Measurements from ENCODE around the gene ZNF112. TPM values are rescaled to one million over a fixed set of nuclear protein-coding genes. Genes with fewer than 3 reads are reported as not detected.
A peak's percentile ranks its signal among the peaks of the same experiment; 100 is the strongest.
"Not testable (repeated sequence)": the region's sequence is repeated elsewhere in the genome, so short reads cannot be mapped to it uniquely, and the experiment has no call there.

Gene ZNF112
- total RNA-seq (10 to 100 TPM in 1 of 7 donors, 1 to 10 TPM in 6; 4.6 to 13.0 (median 9.3) TPM), polyA plus RNA-seq (1 to 10 TPM; 3.5 to 4.2 TPM)
- long read RNA-seq, donor 1, partial matches to known transcripts, result 0 of 3 reads
- long read RNA-seq, donor 1, other reads (novel, unspliced or antisense), result 0 of 3 reads
- long read RNA-seq, donor 2, partial matches to known transcripts, result 0 of 2 reads
- long read RNA-seq, donor 2, other reads (novel, unspliced or antisense), result 0 of 2 reads
- long read RNA-seq, donor 3, partial matches to known transcripts, result 2 of 9 reads
- long read RNA-seq, donor 3, other reads (novel, unspliced or antisense), result 0 of 9 reads

DNA sequence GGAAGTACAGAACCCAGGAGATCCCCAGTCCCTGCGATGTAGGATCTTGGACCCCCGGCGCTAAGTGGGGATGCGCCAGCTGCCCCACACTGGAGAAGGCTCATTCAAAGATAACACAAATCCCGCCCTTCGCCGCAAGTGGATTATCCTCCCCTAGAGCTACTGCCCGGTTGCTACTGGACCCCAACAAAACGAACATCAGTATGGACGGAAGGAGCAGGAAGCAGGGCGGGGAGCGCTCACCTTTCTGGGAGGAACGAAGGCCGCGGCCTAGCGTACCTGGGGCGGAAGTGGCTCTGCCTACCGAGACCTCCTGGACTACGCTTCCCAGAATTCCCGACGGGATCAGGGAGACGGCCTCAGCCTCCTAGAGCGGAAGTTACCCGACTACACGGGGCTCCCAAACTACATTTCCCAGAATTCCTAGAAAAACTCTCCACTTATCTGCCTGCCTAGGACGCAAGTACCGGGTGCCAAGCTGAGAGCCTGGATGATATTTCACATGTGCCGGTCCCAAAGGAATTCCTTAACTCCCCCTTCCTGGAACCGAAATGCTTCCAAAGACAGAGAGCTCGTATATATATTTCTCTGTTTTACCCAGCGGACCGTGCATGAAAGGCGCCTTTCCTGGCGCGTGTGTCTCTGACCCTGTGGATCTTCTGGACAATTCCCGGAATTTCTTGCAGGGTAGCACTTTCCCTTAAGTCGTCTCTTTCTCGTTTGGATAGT, at the start of gene ZNF112:
ZNF112 (minus strand) TSS at position 298 of the 729 bp plus-strand sequence. CDS start 16,141 bp downstream, outside the sequence.
- TF ChIP-seq POLR2A (IDR thresholded peaks at IDR 0.05) (peak; percentile 27), EP300 (IDR thresholded peaks at IDR 0.05) (no peak)
- Histone ChIP-seq H3K4me3 (peak within 1 kb of the TSS; percentile 57), H3K4me1 (ENCODE audit: insufficient read depth) (peaks cover 3% of the 10 kb centered on the region), H3K36me3 (no peaks in the 10 kb centered on the region), H3K9me3 (no peaks in the 10 kb centered on the region), H3K27me3 (no peaks in the 10 kb centered on the region), H3K27ac (peak within 1 kb of the TSS in 1 of 2 donors; percentile 32)
- WGBS, 3 donors, result 1% methylated on average over 38 of the region's 38 CpGs
- peak; percentile 83 to 87 (median 84) for DNase-seq
- intact Hi-C loops (cut with DNase I), result no loop called here

DNA sequence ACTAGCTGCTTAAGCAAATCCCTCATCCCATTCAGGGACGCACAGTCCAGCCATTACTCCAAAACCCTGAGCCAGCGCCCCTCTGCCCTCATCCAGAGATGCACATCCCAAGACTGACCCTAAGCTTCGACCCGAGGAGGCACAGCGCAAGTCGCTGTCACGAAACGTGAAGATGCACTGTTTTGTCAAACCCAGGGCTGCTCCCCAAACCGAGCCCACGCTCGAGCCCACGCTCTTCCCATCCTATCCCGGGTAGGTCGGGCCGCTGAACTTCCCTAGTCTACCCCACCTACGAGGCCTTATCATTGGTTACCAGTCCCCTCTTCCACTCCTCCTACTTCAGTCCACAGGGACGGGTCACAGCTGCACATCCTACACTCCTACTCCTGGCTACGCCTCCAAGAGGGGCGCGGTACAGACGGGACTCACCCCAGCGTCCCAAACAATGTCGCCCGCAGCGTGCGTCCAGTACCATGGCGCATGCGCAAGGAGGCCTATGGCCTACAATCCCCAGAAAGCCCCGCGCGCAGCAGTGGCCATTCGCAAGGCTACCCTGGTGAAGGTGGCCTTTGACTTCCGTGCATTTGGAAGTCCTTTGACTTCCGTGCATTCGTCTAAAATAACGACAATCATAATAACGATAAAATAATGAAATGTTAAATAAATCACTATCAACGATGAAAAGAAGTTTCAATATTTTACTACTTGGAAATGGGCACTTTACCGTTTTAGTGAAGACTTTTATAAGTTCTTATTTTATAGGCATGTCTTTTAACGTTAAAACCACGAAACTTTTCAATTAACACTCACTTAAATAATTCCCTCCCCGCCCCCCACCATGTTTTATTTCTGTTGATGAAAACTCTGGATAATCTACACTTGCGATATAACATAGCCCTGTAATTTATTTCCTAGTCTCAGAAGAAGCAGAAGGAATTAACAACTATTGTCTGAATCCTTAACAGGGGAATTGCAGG, 44.9 kb upstream of the ZNF112 start, which contains the start of gene ZNF285:
ZNF285 (minus strand) TSS at position 470 of the 977 bp plus-strand sequence. CDS start 4,395 bp downstream, outside the sequence.
- Histone ChIP-seq H3K4me1 (ENCODE audit: insufficient read depth) (peaks cover 2% of the 10 kb centered on the region), H3K27me3 (no peaks in the 10 kb centered on the region), H3K36me3 (no peaks in the 10 kb centered on the region), H3K4me3 (peak within 1 kb of the TSS; percentile 49), H3K9me3 (peaks cover 0 to 3% of the 10 kb centered on the region in 2 donors), H3K27ac (no peak within 1 kb of the TSS)
- TF ChIP-seq EP300 (IDR thresholded peaks at IDR 0.05), result no peak
- peak; percentile 8 for TF ChIP-seq POLR2A (IDR thresholded peaks at IDR 0.05)
- WGBS, 3 donors, result 5 to 6% (median 5%) methylated on average over 43 of the region's 43 CpGs
- DNase-seq, result peak; percentile 91 to 94 (median 92)
- intact Hi-C loops (cut with DNase I), result no loop called here

DNA sequence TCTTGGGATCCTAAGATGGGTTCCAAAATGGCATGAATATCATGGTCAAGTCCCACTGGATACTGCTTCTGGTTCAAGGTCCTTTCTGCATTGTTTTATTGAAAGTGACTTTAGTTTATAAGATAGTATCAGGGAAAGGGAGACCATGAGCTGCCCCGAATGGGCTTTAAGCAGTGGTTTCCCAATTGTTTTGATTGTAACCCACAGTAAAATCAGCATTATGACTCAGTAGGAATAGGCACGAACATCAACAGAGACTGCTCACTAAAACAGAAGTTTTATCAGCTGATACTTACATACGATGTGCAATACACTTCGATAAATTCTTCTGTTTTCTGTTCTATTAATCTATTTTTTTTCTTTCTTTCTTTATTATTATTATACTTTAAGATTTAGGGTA, 32.8 kb upstream of the ZNF112 start:
- intact Hi-C loops (cut with DNase I), result loop anchor here in 1 of 4 donors (10.0 kb wide), 1 partner anchor 46 kb away; no protein-coding TSS in a partner anchor
- not testable (repeated sequence) for H3K4me1 ChIP-seq (ENCODE audit: insufficient read depth); H3K27ac ChIP-seq; DNase-seq; H3K36me3 ChIP-seq; H3K27me3 ChIP-seq; H3K4me3 ChIP-seq
- 96 to 97% (median 97%) methylated on average over 4 of the region's 4 CpGs for WGBS, 3 donors
- H3K9me3 ChIP-seq, result peaks cover 0 to 59% of the 10 kb centered on the region in 2 donors

DNA sequence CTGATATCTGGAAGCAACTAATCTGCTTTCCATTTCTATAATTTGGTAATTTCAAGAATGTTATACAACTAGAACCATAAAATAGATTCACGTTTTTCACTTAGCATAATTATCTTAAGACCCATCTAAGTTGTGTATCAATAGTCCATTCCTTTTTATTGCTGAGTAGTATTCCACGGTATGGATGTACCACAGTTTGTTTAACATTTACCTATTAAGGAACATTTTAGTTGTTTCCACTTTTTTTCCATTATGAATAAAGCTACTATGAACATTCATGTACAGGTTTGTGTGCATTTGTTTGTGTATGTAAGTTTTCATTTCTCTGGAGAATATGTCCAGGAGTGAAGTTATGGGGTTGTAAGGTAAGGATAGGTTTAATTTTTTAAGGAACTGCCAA, 18.3 kb upstream of the ZNF112 start:
- H3K9me3 ChIP-seq, result no peaks in the 10 kb centered on the region
- no peak overlapping the region for H3K27ac ChIP-seq
- no peak for TF ChIP-seq EP300 (IDR thresholded peaks at IDR 0.05)
- TF ChIP-seq, protein P1, sequence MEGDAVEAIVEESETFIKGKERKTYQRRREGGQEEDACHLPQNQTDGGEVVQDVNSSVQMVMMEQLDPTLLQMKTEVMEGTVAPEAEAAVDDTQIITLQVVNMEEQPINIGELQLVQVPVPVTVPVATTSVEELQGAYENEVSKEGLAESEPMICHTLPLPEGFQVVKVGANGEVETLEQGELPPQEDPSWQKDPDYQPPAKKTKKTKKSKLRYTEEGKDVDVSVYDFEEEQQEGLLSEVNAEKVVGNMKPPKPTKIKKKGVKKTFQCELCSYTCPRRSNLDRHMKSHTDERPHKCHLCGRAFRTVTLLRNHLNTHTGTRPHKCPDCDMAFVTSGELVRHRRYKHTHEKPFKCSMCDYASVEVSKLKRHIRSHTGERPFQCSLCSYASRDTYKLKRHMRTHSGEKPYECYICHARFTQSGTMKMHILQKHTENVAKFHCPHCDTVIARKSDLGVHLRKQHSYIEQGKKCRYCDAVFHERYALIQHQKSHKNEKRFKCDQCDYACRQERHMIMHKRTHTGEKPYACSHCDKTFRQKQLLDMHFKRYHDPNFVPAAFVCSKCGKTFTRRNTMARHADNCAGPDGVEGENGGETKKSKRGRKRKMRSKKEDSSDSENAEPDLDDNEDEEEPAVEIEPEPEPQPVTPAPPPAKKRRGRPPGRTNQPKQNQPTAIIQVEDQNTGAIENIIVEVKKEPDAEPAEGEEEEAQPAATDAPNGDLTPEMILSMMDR (IDR thresholded peaks at IDR 0.05), result no peak
- TF ChIP-seq POLR2A (IDR thresholded peaks at IDR 0.05), result no peak
- no peak for DNase-seq
- no peaks in the 10 kb centered on the region for H3K27me3 ChIP-seq
- intact Hi-C loops (cut with DNase I), result no loop called here
- no peak overlapping the region for H3K4me3 ChIP-seq
- H3K4me1 ChIP-seq (ENCODE audit: insufficient read depth), result no peaks in the 10 kb centered on the region
- H3K36me3 ChIP-seq, result no peaks in the 10 kb centered on the region
- WGBS, 3 donors, result 47 to 55% (median 52%) methylated on average over 2 of the region's 2 CpGs

DNA sequence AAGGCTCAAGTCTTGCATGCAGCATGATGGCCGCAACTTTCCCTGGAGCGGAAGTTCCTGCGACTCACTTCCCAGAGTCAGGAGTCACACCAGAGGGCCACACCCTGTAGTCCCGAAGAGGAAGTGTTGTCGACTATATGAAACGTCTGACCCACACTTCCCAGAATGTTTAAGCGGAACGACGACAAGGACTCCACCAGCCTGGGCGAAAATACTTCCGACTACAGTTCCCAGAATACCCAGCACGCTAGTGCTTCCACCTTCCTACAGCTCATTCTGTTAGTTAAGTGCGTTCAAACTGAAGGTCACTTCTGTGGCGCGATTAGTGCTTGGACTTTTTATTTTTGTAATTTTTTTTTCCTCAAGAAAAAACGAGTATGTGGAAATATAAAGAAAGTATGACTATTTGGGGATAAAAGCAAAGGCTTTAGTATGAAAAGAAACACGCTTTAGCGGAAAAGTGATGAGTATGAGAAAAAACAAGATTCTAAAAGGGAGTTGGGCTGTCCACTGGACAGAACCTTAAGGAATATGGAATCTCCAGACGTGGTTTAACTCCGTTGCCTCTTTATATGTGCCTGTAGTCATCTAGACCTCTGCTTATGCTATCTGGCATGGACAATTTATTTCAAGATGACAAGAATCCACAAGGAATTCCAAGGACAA, 15.5 kb upstream of the ZNF112 start:
- Histone ChIP-seq H3K4me1 (ENCODE audit: insufficient read depth) (no peaks in the 10 kb centered on the region), H3K4me3 (no peak overlapping the region), H3K27ac (no peak overlapping the region), H3K9me3 (no peaks in the 10 kb centered on the region), H3K36me3 (no peaks in the 10 kb centered on the region), H3K27me3 (no peaks in the 10 kb centered on the region)
- 64 to 70% (median 65%) methylated on average over 20 of the region's 20 CpGs for WGBS, 3 donors
- TF ChIP-seq, protein P1 (IDR thresholded peaks at IDR 0.05), result no peak
- TF ChIP-seq POLR2A (IDR thresholded peaks at IDR 0.05) (no peak), EP300 (IDR thresholded peaks at IDR 0.05) (no peak)
- DNase-seq, result no peak
- intact Hi-C loops (cut with DNase I), result no loop called here
